Left kidney (tissue), 2 donors: ENCODE data around the gene PPM1D. TPM values are rescaled to one million over a fixed set of nuclear protein-coding genes. Genes with fewer than 3 reads are reported as not detected.
A peak's percentile ranks its signal among the peaks of the same experiment; 100 is the strongest.
"Not testable (repeated sequence)": the region's sequence is repeated elsewhere in the genome, so short reads cannot be mapped to it uniquely, and the experiment has no call there.

Experiments
- DNase-seq: peaks from one replicate; pipeline ENCODE4 v3.0.0-alpha.2; 2013
- polyA plus RNA-seq: library from polyadenylated mRNA; unstranded; fragments of 120-200 nt; gene quantifications from one replicate; pipeline ENCODE4 v1.2.1, GENCODE V29; 2013; ENCODE audit not compliant: insufficient read length

Gene PPM1D
- polyA plus RNA-seq, 1 donor, result 23.3 TPM

- no peak for DNase-seq
Measured at GRCh38 chr17:60665602-60666001, 65.6 kb downstream of the PPM1D start.

- DNase-seq, result not testable (repeated sequence)
Measured at GRCh38 chr17:60668741-60669140, 68.7 kb downstream of the PPM1D start.

- no peak for DNase-seq
Measured at GRCh38 chr17:60671482-60671881, 71.5 kb downstream of the PPM1D start.

- DNase-seq, result not testable (repeated sequence)
Measured at GRCh38 chr17:60674637-60675036, 74.6 kb downstream of the PPM1D start.

GRCh38 chr17:60675997-60676396 is 76.0 kb downstream of the PPM1D start:
- no peak for DNase-seq

GRCh38 chr17:60676758-60677307 is 76.8 kb downstream of the PPM1D start:
- DNase-seq, result no peak

GRCh38 chr17:60677308-60678117 is 77.5 kb downstream of the PPM1D start, which contains the start of gene BCAS3:
BCAS3 (plus strand) TSS chr17:60677851.
- DNase-seq, result peak; percentile 98

- no peak for DNase-seq
Measured at GRCh38 chr17:60678118-60678444, 78.1 kb downstream of the PPM1D start.

GRCh38 chr17:60679287-60679686 is 79.3 kb downstream of the PPM1D start:
- DNase-seq, result no peak

GRCh38 chr17:60680754-60681153 is 80.8 kb downstream of the PPM1D start:
- no peak for DNase-seq

GRCh38 chr17:60685437-60685836 is 85.4 kb downstream of the PPM1D start:
- DNase-seq, result no peak

GRCh38 chr17:60695960-60696359 is 96.0 kb downstream of the PPM1D start:
- no peak for DNase-seq

- no peak for DNase-seq
Measured at GRCh38 chr17:60699090-60699489, 99.1 kb downstream of the PPM1D start.

- DNase-seq, result no peak
Measured at GRCh38 chr17:60704170-60704569, 104.2 kb downstream of the PPM1D start.

GRCh38 chr17:60712675-60713074 is 112.7 kb downstream of the PPM1D start:
- no peak for DNase-seq

GRCh38 chr17:60713608-60714007 is 113.6 kb downstream of the PPM1D start:
- no peak for DNase-seq

Other genes with a start within 250 kb of the PPM1D start
- 49.9 TPM for gene USP32, start 208.1 kb upstream of the PPM1D start, polyA plus RNA-seq
- 0.15 TPM for gene CHCT1, start 177.7 kb upstream of the PPM1D start, polyA plus RNA-seq
- gene APPBP2, start 74.0 kb upstream of the PPM1D start, polyA plus RNA-seq, result 60.3 TPM
- 29.1 TPM for gene BCAS3, start 77.7 kb downstream of the PPM1D start, polyA plus RNA-seq